Esophagus muscularis mucosa (tissue), 4 donors: ENCODE results near the gene RAE1. TPM values are rescaled to one million over a fixed set of nuclear protein-coding genes. Genes with fewer than 3 reads are reported as not detected.

Experiments
- DNase-seq: peaks from one replicate; pipeline ENCODE4 v3.0.0-alpha.2; 2017; ENCODE audit errors: extremely low spot score
- H3K27ac ChIP-seq, 4 donors: fragments of 200-600 bp; sonication (generic); replicated peaks in 1 of 4; 1 replicate in 3 of 4; 2 replicates in 1 of 4; pipeline ENCODE4 v1.5.1; 2016 to 2019; ENCODE audit warnings: mild to moderate bottlenecking in 1 of 4
- H3K27me3 ChIP-seq, 4 donors: fragments of 200-600 bp; sonication (generic); one replicate each; pipeline versions ENCODE4 v1.5.1 to v1.6.0; 2016 to 2019
- H3K36me3 ChIP-seq, 4 donors: fragments of 200-600 bp; sonication (generic); one replicate each; pipeline ENCODE4 v1.5.1; 2016 to 2019
- H3K4me1 ChIP-seq, 4 donors: fragments of 200-600 bp; sonication (generic); one replicate each; pipeline ENCODE4 v1.5.1; 2016 to 2019
- H3K4me3 ChIP-seq, 4 donors: fragments of 200-600 bp; sonication (generic); 1 replicate in 2 of 4; 2 replicates in 2 of 4; pipeline ENCODE4 v1.5.1; 2016 to 2019; ENCODE audit warnings: mild to moderate bottlenecking in 4 of 4, moderate library complexity in 1 of 4
- H3K9me3 ChIP-seq, 4 donors: fragments of 200-600 bp; sonication (generic); 1 replicate in 3 of 4; 2 replicates in 1 of 4; pipeline ENCODE4 v1.5.1; 2016 to 2019
- CTCF ChIP-seq, 3 experiments: fragments of 200-600 bp in 2 of 3; fragments of 450-650 bp in 1 of 3; sonication (generic) in 2 of 3; IDR thresholded peaks; one replicate each; pipeline ENCODE4 v1.5.1; 2017 to 2019; ENCODE audit warnings: antibody characterized with exemption in 3 of 3, mild to moderate bottlenecking in 2 of 3, moderate library complexity in 1 of 3
- EP300 ChIP-seq: sonication (generic); formaldehyde crosslinking; IDR thresholded peaks from one replicate; pipeline ENCODE4 v1.6.1; 2017; ENCODE audit warnings: antibody characterized with exemption
- POLR2A ChIP-seq: fragments of 450-650 bp; IDR thresholded peaks from one replicate; pipeline ENCODE4 v1.6.1; 2017; ENCODE audit warnings: antibody characterized with exemption, moderate library complexity, mild to moderate bottlenecking, low read depth
- POLR2AphosphoS5 ChIP-seq, 2 donors: sonication (generic); formaldehyde crosslinking; IDR thresholded peaks; one replicate each; pipeline ENCODE4 v1.6.1; 2017; ENCODE audit warnings: antibody characterized with exemption in 2 of 2
- whole genome bisulfite sequencing: methylation state at CpG from one replicate; pipeline ENCODE4 v1.1.5; 2018; 5-methylcytosine and 5-hydroxymethylcytosine counted together
- intact Hi-C: fragments of 100-400 bp; cut with DNase I; formaldehyde crosslinking; loops from one replicate; pipeline ENCODE4 v1.15.1; 2023
- total RNA-seq, 4 donors: library from RNA; depleted of rRNA; stranded (reverse); fragments of >200 nt; gene quantifications; one replicate each; pipeline versions ENCODE4 v1.1.0 to v1.2.1, GENCODE V29; 2016

The RAE1 gene
- total RNA-seq, 4 donors from 2014 or later: 15.0 to 24.1 (median 21.5) TPM

- peak; percentile 75 to 87 for TF ChIP-seq POLR2AphosphoS5 (IDR thresholded peaks at IDR 0.05)
- TF ChIP-seq POLR2A: no peak
- no peak for TF ChIP-seq EP300
- no peak for TF ChIP-seq CTCF (IDR thresholded peaks at IDR 0.05)
- DNase-seq: no peak
- Histone ChIP-seq H3K4me1 (peaks cover 83 to 92% (median 92%) of the 10 kb centered on the region in 4 donors), H3K4me3 (peak overlapping the region; percentile 84 to 94 (median 88)), H3K9me3 (no peaks in the 10 kb centered on the region), H3K27ac (peak overlapping the region; percentile 93 to 95 (median 94)), H3K27me3 (no peaks in the 10 kb centered on the region), H3K36me3 (peaks cover 8 to 40% (median 29%) of the 10 kb centered on the region in 4 donors)
- intact Hi-C loops: no loop called here
- WGBS: 17% methylated on average over 31 of the region's 31 CpGs
Measured at GRCh38 chr20:57395111-57395966, 44.3 kb downstream of the RAE1 start.

GRCh38 chr20:57396212-57396983, 45.3 kb downstream of the RAE1 start:
- peaks cover 92 to 95% (median 95%) of the 10 kb centered on the region in 4 donors for H3K4me1 ChIP-seq
- H3K9me3 ChIP-seq: no peaks in the 10 kb centered on the region
- intact Hi-C loops: no loop called here
- H3K27me3 ChIP-seq: no peaks in the 10 kb centered on the region
- H3K36me3 ChIP-seq: peaks cover 9 to 51% (median 33%) of the 10 kb centered on the region in 4 donors
- peak overlapping the region; percentile 93 to 95 (median 94) for H3K27ac ChIP-seq
- WGBS: 67% methylated on average over 10 of the region's 16 CpGs
- H3K4me3 ChIP-seq: peak overlapping the region in 3 of 4 donors; percentile 84 to 94 (median 90)
- TF ChIP-seq POLR2A: no peak
- no peak for TF ChIP-seq CTCF (IDR thresholded peaks at IDR 0.05)
- DNase-seq: no peak

- DNase-seq: no peak
- Histone ChIP-seq H3K9me3 (no peaks in the 10 kb centered on the region), H3K4me3 (peak overlapping the region in 2 of 4 donors; percentile 10 to 31), H3K36me3 (peaks cover 11 to 58% (median 37%) of the 10 kb centered on the region in 4 donors), H3K4me1 (peaks cover 96 to 100% (median 100%) of the 10 kb centered on the region in 4 donors), H3K27ac (peak overlapping the region; percentile 93 to 95 (median 94)), H3K27me3 (no peaks in the 10 kb centered on the region)
- intact Hi-C loops: no loop called here
- TF ChIP-seq POLR2AphosphoS5 (IDR thresholded peaks at IDR 0.05): peak in 1 of 2 donors; percentile 19
- no peak for TF ChIP-seq EP300
- TF ChIP-seq POLR2A: no peak
- WGBS: 46% methylated on average over 8 of the region's 16 CpGs
Measured at GRCh38 chr20:57396984-57397692, 46.1 kb downstream of the RAE1 start.

GRCh38 chr20:57397693-57398108, 46.6 kb downstream of the RAE1 start:
- peak overlapping the region; percentile 17 to 44 (median 34) for H3K4me3 ChIP-seq

More at GRCh38 chr20:57397693-57398108, 46.6 kb downstream of the RAE1 start:
- Histone ChIP-seq H3K9me3 (no peaks in the 10 kb centered on the region), H3K27me3 (no peaks in the 10 kb centered on the region), H3K4me1 (peaks cover 91 to 100% (median 100%) of the 10 kb centered on the region in 4 donors), H3K36me3 (peaks cover 11 to 64% (median 42%) of the 10 kb centered on the region in 4 donors), H3K27ac (peak overlapping the region; percentile 93 to 95 (median 94))
- no peak for DNase-seq
- intact Hi-C loops: no loop called here
- WGBS: 51% methylated on average over 12 of the region's 13 CpGs
- TF ChIP-seq CTCF (IDR thresholded peaks at IDR 0.05): no peak
- TF ChIP-seq EP300: no peak
- TF ChIP-seq POLR2A: no peak
- TF ChIP-seq POLR2AphosphoS5 (IDR thresholded peaks at IDR 0.05): peak in 1 of 2 donors; percentile 24
